AG09309 (cell line): ENCODE results near the gene APOO.

Source experiments
- DNase-seq: peaks from one replicate; pipeline ENCODE4 v3.0.0-alpha.2; 2010; ENCODE audit warnings: low read depth
- H3K4me3 ChIP-seq: 2 replicates; pipeline ENCODE4 v1.5.1; 2011; ENCODE audit warnings: mild to moderate bottlenecking, low read depth, low read length, moderate library complexity; ENCODE audit not compliant: control insufficient read depth
- TF ChIP-seq, protein P1 (sequence below): IDR thresholded peaks from 2 replicates; pipeline ENCODE4 v1.5.1; 2011; ENCODE audit warnings: mild to moderate bottlenecking, low read depth, low read length, inconsistent platforms; ENCODE audit not compliant: insufficient read depth, control insufficient read depth; ENCODE audit errors: missing control alignments

APOO gene

DNA sequence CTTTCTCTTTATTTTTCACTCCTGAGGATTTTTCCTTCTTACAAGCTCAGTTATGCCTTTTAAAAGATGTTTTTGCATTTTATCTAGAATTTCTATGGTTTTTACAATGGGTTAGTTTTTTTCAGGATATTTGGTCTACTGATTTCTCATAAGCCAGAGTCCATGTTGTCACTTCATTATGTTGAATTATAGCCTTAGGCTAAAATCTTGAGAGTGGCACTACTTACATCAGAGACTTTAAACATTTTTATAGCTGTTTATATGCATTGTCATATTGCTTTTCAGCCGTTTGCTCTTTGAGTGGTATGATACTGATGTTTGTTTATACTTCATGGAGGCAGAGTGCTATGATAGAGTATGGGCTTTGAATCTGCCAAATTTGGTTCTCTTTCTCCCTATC is 36.5 kb upstream of the APOO start:
- DNase-seq: no peak
- TF ChIP-seq, protein P1, sequence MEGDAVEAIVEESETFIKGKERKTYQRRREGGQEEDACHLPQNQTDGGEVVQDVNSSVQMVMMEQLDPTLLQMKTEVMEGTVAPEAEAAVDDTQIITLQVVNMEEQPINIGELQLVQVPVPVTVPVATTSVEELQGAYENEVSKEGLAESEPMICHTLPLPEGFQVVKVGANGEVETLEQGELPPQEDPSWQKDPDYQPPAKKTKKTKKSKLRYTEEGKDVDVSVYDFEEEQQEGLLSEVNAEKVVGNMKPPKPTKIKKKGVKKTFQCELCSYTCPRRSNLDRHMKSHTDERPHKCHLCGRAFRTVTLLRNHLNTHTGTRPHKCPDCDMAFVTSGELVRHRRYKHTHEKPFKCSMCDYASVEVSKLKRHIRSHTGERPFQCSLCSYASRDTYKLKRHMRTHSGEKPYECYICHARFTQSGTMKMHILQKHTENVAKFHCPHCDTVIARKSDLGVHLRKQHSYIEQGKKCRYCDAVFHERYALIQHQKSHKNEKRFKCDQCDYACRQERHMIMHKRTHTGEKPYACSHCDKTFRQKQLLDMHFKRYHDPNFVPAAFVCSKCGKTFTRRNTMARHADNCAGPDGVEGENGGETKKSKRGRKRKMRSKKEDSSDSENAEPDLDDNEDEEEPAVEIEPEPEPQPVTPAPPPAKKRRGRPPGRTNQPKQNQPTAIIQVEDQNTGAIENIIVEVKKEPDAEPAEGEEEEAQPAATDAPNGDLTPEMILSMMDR: no peak
- no peak overlapping the region for H3K4me3 ChIP-seq

DNA sequence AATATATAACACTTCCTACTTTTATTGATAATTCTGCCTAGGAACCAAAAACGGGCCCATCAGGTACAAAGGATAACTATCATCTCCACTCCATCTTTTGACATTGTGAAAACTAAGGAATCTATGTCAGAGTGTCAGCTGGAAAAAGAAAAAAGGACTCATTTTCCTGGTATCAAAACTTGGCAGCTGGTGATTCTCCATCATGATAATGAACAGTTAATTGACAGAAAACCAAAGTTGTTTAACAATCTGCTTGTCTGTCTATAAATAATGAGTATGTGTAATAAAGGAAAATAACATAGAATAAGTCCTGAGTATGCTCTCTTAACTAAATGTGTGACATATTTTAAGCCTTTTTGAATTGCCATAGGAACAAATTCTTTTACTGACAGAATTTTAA is 31.5 kb upstream of the APOO start:
- TF ChIP-seq, protein P1: no peak
- DNase-seq: no peak
- no peak overlapping the region for H3K4me3 ChIP-seq

DNA sequence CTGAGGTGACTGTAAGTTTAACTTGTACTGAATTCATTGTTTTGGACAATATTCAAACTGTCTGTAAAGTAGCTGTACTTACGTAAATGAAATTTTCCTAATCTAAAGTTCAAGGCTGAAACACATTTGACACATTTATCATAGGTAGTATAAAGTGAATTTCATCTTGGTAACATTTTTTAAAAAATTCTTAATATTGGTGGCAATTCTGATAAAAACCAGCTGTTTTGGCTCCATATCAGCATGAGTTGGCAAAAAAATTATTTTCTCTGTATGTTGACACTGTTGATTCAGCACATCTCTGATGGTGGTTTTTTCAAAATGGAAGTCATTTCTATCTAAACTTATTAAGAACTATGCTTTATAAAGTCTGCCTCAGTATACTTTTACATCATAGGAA is 31.0 kb upstream of the APOO start:
- TF ChIP-seq, protein P1: no peak
- H3K4me3 ChIP-seq: no peak overlapping the region
- no peak for DNase-seq

DNA sequence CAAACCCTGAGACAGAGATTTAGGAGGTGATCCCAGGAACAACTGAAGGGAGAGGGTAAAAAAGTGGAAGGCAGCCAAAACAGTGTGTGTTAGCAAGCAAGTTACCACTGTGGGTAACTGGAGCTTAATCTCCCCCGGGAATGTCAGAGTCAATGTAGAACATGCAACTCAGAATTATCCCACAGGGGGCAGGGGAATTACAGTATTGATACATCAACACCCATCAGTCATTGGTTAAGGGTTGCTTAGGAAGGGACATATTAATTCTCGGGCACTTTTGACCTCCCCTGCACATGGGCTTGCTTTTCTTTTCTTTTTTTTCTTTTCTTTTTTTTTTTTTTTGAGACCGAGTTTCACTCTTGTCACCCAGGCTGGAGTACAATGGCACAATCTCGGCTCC is 29.4 kb upstream of the APOO start:
- DNase-seq: no peak
- TF ChIP-seq, protein P1: no peak
- H3K4me3 ChIP-seq: no peak overlapping the region

DNA sequence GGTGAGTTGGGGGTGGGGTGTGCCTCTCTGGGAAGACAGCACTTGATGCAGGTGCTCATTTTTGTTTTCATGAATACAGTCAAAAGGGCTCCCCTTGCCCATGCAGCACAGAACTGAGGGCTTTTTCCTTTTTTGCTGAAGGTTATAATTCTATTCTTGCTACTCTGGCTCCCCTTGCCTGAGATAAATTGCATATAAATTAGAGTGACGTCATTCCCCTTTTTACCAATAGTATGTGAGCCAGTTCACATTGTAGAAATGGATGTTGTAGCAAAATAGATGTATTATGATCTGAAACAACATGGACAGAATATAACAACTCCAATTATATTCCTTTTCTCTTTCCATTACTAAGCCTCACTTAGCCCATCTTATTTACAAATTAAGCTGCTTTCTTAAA is 28.4 kb upstream of the APOO start:
- no peak overlapping the region for H3K4me3 ChIP-seq
- DNase-seq: no peak
- TF ChIP-seq, protein P1: no peak

DNA sequence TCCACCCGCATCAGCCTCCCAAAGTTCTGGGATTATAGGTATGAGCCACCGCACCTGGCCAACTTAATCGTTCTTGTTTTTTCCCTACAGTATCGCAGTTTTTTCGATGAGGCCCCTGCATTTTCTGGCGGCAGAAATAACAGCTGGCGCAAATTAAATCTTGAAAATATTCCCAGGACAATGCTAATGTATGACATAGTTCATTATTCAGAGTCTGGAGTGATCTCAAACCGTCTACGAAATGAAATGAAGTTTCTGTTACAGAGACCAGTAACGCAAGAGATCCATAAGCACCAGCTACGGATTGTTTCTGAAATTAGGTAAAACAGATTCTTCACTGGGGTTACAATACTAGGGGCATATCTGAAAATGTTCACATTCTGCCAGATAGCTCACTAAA is 27.4 kb upstream of the APOO start:
- no peak overlapping the region for H3K4me3 ChIP-seq
- TF ChIP-seq, protein P1: no peak
- DNase-seq: no peak

DNA sequence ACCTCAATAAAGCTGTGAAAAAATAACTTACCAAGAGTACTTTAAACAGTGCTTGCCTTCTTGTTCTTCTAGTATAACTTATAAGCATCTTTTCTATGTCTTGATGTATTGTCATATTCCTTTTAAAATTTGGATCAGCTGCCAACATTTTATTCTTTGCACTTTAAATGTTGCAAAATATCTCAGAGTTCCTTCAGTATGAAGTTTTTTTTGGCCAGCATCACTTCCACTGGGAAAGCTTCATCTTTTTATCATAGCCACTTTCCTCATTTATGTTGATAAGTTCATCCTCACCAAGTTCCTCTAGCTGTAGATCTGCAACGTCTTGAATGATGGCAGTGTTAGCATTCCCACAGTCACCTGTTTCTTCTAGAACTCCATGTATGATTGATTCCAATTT is 24.3 kb upstream of the APOO start:
- DNase-seq: no peak
- H3K4me3 ChIP-seq: no peak overlapping the region
- TF ChIP-seq, protein P1: no peak
